Fibroblast of gingiva (primary cell): ENCODE results near the gene STK10.
"Not testable (repeated sequence)": the region's sequence is repeated elsewhere in the genome, so short reads cannot be mapped to it uniquely, and the experiment has no call there.

ENCODE experiments used
- DNase-seq: peaks from one replicate; pipeline ENCODE4 v3.0.0-alpha.2; 2011; ENCODE audit warnings: low read depth

Gene STK10

GRCh38 chr5:172188033-172188892 is at the start of gene STK10:
TSS of gene STK10 (minus strand) at chr5:172188224. CDS start at chr5:172188042, 182 bp downstream.
- DNase-seq, result peak; percentile 95

- DNase-seq, result no peak
Measured at GRCh38 chr5:172235827-172236736, 48.1 kb upstream of the STK10 start.

GRCh38 chr5:172235132-172235780 is 47.2 kb upstream of the STK10 start:
- DNase-seq, result peak; percentile 26

GRCh38 chr5:172234031-172234430 is 46.0 kb upstream of the STK10 start:
- no peak for DNase-seq

GRCh38 chr5:172229904-172230303 is 41.9 kb upstream of the STK10 start:
- DNase-seq, result no peak

- DNase-seq, result no peak
Measured at GRCh38 chr5:172224996-172225395, 37.0 kb upstream of the STK10 start.

GRCh38 chr5:172223901-172224873 is 36.2 kb upstream of the STK10 start:
- DNase-seq, result no peak

GRCh38 chr5:172219296-172219695 is 31.3 kb upstream of the STK10 start:
- no peak for DNase-seq

DNA sequence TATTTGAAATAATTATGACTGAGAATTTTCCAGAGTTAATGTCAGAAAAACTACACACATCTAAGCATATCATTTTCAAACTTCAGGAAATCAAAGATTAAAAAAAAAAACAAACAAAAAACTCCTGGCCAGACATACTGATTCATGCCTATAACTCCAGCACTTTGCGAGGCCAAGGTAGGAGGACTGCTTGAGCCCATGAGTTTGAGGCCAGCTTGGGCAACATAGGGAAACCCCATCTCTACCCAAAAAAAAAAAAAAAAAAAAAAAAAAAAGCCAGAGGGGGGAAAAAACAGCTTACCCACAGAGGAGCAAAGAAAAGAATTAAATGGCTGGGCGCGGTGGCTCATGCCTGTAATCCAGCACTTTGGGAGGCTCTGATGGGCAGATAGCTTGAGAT is 28.3 kb upstream of the STK10 start:
- DNase-seq, result no peak

DNA sequence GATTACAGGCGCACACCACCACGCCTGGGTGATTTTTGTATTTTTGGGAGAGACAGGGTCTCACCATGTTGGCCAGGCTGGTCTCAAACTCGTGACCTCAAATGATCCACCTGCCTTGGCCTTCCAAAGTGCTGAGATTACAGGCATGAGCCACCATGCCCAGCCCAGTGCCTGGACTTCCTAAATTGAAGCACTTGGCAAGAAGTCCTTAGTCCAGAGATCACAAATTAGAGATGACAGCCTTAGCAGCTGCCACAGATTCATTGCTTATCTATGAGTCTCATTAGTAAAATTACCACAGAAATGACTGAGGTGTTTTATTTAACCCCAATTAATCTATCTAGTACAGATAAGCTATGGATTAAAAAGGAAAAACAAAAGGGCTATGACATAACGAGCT is 25.1 kb upstream of the STK10 start:
- DNase-seq, result no peak

DNA sequence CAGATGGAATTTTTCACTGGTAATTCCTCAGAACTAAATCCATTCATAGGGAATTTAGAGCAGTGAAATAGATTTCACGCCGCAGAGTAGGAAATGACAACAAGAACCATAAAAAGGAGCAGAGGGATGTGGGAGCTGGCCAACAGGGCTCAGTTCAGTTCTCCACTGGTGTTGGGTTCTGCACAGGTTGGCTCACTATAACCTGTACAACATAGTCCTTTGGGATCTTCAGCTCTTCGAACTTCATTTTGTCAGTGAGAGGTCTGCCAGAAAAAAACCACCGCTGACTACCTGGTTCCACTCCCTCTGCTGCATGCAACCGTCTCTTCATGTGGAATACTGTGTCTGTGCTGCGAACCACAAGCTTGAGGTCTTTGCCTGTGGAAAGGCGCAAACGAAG is 23.7 kb upstream of the STK10 start:
- DNase-seq, result no peak

DNA sequence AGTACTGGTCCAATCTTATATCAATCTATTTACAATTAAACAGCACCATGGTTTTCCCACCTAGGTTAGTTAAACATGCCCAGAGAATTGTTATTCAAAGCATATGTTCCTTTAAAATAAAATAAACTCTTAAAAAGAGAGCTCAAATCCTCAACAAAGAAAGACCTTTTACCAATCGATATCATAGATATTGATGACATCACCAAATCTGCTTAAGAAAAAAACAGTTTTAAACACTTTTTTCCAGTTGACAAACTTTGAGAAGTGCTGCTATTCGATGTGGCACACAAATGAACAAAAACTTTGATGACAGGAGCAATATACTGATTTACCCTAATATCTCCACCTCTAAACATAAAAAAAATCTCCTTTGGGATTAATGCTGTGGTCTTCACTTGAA is 21.7 kb upstream of the STK10 start:
- no peak for DNase-seq

- no peak for DNase-seq
Measured at GRCh38 chr5:172207511-172207910, 19.5 kb upstream of the STK10 start.

DNA sequence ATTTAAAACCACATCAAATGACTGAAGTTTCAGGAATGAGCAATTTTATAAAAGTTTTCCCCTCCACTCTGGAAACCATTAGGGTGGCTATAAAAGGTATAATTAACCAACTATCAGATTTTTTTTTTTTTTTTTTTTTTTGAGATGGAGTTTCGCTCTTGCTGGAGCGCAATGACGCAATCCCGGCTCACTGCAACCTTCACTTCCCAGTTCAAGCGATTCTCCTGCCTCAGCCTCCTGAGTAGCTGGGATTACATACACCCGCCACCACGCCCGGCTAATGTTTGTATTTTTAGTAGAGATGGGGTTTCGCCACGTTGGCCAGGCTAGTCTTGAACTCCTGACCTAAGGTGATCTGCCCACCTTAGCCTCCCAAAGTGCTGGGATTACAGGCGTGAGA is 18.0 kb upstream of the STK10 start:
- DNase-seq, result not testable (repeated sequence)

- no peak for DNase-seq
Measured at GRCh38 chr5:172200476-172200875, 12.5 kb upstream of the STK10 start.

GRCh38 chr5:172199446-172199845 is 11.4 kb upstream of the STK10 start:
- no peak for DNase-seq

DNA sequence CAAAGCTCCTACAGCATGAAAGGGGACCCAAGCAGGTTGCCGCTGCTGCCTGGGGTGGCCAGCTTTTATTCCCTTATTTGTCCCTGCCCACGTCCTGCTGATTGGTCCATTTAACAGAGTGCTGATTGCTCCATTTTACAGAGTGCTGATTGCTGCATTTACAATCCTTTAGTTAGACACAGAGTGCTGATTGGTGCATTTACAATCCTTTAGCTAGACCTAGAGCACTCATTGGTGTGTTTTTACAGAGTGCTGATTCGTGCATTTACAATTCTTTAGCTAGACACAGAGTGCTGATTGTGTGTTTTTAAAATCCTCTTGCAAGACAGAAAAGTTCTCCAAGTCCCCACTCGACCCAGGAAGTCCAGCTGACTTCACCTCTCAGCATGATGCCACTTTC is 9.8 kb upstream of the STK10 start:
- DNase-seq, result not testable (repeated sequence)

DNA sequence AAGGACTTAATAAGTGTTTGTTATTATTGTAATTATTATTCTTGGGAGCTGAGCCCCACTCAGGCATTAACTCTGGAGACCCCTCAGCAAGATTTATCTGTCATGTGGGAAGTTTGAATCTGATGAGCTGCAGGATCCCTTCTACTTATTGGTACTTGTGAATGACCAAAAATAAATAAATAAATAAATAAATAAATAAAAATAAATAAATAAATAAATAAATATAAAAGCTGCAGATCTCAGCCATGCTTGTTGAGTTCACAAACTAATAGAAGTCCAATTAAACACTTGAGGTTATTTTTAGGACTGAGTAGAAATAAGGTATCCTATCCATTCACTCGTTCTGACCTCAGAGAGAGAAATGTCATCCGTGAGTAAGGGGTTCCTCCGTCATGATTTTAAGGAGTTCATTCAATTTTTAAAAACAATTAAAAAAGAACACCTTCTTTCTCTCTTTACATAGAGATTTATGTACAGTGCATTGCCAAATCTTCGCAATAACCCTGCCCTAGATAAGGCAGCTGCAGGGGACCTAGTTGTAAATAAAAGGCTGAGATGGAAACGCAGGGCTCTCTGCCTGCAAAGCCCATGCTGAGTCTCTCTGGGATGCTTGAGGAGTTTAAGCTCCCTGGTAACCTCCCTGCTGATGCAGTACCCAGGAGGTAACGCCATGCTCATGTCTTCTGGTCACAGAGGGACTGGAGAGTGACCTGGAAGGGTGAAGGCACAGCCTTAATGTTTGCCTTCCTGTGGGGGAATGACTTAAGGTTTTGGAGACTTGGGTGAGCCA is 7.2 kb upstream of the STK10 start:
- DNase-seq, result no peak

- no peak for DNase-seq
Measured at GRCh38 chr5:172193872-172194271, 5.8 kb upstream of the STK10 start, which contains the start of gene EFCAB9. TSS of gene EFCAB9 (plus strand) at chr5:172194172. CDS start at chr5:172194173, 1 bp downstream.

DNA sequence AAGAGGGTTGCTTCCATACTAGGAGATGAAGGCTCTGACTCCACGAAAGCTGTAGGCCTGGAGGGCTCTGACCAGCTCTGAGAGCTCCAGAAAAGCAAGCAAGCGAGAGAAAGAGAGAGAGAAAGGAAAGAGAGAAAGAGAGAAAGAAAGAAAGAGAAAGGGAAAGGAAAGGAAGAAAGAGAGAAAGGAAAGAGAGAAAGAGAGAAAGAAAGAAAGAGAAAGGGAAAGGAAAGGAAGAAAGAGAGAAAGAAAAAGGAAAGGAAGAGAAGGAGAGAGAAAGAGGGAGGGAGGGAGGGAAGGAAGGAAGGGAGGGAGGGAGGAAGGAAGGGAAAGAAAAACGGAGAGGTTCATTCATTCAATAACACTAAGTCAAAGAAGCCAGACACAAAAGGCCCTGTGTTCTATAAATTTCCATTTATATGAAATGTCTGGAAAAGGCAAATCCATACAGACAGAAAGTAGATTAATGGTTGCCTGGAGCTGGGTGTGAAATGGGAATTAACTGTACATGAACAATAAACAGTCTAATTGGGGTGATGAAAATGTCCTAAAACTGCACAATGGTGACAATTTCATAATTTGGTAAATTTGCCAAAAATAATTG is 1.8 kb upstream of the STK10 start:
- no peak for DNase-seq
